GM12873 (cell line): ENCODE data around the gene RNF10.

ENCODE experiments used
- CTCF ChIP-seq: IDR thresholded peaks from 2 replicates; pipeline ENCODE4 v1.5.1; 2012; ENCODE audit warnings: low read depth, mild to moderate bottlenecking, moderate library complexity, low read length, control low read depth; ENCODE audit not compliant: insufficient read depth; ENCODE audit errors: missing control alignments

RNF10 gene

GRCh38 chr12:120614848-120615247 lies 80.7 kb downstream of the RNF10 start:
- TF ChIP-seq CTCF, result no peak

- no peak for TF ChIP-seq CTCF
These were observed 84.9 kb downstream of the RNF10 start for GRCh38 chr12:120618954-120619615.

GRCh38 chr12:120620624-120621023 lies 86.5 kb downstream of the RNF10 start:
- no peak for TF ChIP-seq CTCF

- TF ChIP-seq CTCF, result peak; percentile 43
These were observed 91.6 kb downstream of the RNF10 start for GRCh38 chr12:120625557-120626419.
